Ascending aorta (tissue), 2 donors: ENCODE measurements around the gene ITGB7. TPM values are rescaled to one million over a fixed set of nuclear protein-coding genes. Genes with fewer than 3 reads are reported as not detected.
A peak's percentile ranks its signal among the peaks of the same experiment; 100 is the strongest.

Source experiments
- DNase-seq, 2 donors: peaks; one replicate each; pipeline ENCODE4 v3.0.0-alpha.2; 2019; ENCODE audit warnings: low spot score in 2 of 2
- H3K27ac ChIP-seq, 2 donors: fragments of 200-600 bp; sonication (generic); one replicate each; pipeline ENCODE4 v1.5.1; 2016 to 2017; ENCODE audit warnings: mild to moderate bottlenecking in 1 of 2
- H3K27me3 ChIP-seq: fragments of 200-600 bp; sonication (generic); one replicate; pipeline ENCODE4 v1.5.1; 2017
- H3K36me3 ChIP-seq, 2 donors: fragments of 200-600 bp; sonication (generic); one replicate each; pipeline ENCODE4 v1.5.1; 2016
- H3K4me1 ChIP-seq, 2 donors: fragments of 200-600 bp; sonication (generic); one replicate each; pipeline ENCODE4 v1.5.1; 2016 to 2017; ENCODE audit warnings: mild to moderate bottlenecking in 1 of 2
- H3K4me3 ChIP-seq, 2 donors: fragments of 200-600 bp; sonication (generic); one replicate each; pipeline ENCODE4 v1.5.1; 2016 to 2017; ENCODE audit warnings: mild to moderate bottlenecking in 1 of 2
- H3K9me3 ChIP-seq, 2 donors: fragments of 200-600 bp; sonication (generic); one replicate each; pipeline ENCODE4 v1.5.1; 2016
- CTCF ChIP-seq, 3 experiments: fragments of 200-600 bp in 2 of 3; fragments of 450-650 bp in 1 of 3; sonication (generic) in 2 of 3; IDR thresholded peaks; one replicate each; pipeline ENCODE4 v1.5.1; 2016 to 2019; ENCODE audit warnings: antibody characterized with exemption in 3 of 3, mild to moderate bottlenecking in 1 of 3, moderate library complexity in 1 of 3
- intact Hi-C: fragments of 100-400 bp; cut with DNase I; formaldehyde crosslinking; loops from one replicate; pipeline ENCODE4 v1.15.1; 2023
- total RNA-seq: library from RNA; depleted of rRNA; stranded (reverse); fragments of >200 nt; gene quantifications from one replicate; pipeline ENCODE4 v1.1.0, GENCODE V29; 2016

The ITGB7 gene
- total RNA-seq, 1 donor from 2014 or later = 1.6 TPM

DNA sequence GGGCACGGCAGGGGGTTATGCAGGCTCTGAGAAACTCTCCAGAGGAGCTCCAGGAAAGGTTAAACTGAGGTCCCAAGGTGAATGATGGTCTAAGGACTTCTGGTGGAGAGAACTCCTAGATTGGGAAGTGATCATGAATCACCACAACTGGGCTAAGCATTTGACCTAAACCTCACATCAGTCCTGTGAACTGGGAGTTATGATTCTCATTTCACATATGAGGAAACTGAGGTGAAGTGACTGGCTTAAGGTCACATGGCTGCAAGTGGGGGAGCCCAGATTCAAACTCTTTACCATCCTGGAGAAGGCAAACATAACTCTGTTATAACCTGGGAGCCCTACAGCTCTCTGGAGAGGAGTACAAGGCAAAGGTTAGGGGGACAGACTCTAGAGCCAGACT is 20.8 kb upstream of the ITGB7 start:
- Histone ChIP-seq H3K9me3 (no peaks in the 10 kb centered on the region), H3K27me3 (no peaks in the 10 kb centered on the region), H3K4me3 (no peak overlapping the region), H3K36me3 (peaks cover 9 to 13% of the 10 kb centered on the region in 2 donors), H3K27ac (peak overlapping the region; percentile 87 to 88), H3K4me1 (peaks cover 20 to 50% of the 10 kb centered on the region in 2 donors)
- no peak for TF ChIP-seq CTCF (IDR thresholded peaks at IDR 0.05)
- no peak for DNase-seq
- intact Hi-C loops = loop anchor here (10.0 kb wide), 1 partner anchor 1183 kb away; no protein-coding TSS in a partner anchor

- no peak for TF ChIP-seq CTCF (IDR thresholded peaks at IDR 0.05)
- Histone ChIP-seq H3K27me3 (no peaks in the 10 kb centered on the region), H3K4me1 (peaks cover 24 to 50% of the 10 kb centered on the region in 2 donors), H3K27ac (peak overlapping the region in 1 of 2 donors; percentile 87), H3K36me3 (peaks cover 9 to 13% of the 10 kb centered on the region in 2 donors), H3K9me3 (no peaks in the 10 kb centered on the region), H3K4me3 (no peak overlapping the region)
- no peak for DNase-seq
- intact Hi-C loops = loop anchor here (10.0 kb wide), 1 partner anchor 1183 kb away; no protein-coding TSS in a partner anchor
Measured at GRCh38 chr12:53227341-53227740, 20.3 kb upstream of the ITGB7 start.

DNA sequence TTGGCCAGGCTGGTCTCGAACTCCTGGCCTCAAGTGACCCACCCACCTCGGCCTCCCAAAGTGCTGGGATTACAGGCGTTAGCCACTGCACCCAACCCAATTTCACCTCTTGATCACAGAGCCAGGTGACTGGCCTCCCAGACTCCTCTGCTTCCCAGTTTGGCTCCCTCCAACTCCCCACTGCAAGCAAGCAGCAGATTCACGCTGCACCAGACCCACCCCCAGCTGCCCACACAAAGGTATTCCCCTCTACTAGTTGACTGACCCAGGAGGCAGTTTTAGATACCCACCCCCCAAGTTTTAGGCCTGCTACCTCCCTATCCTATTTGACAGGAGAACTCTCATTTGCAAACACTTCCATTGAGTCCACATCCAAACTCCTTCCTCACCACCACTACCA is 19.8 kb upstream of the ITGB7 start:
- peaks cover 24 to 53% of the 10 kb centered on the region in 2 donors for H3K4me1 ChIP-seq
- H3K27ac ChIP-seq = peak overlapping the region in 1 of 2 donors; percentile 87
- no peaks in the 10 kb centered on the region for H3K9me3 ChIP-seq

GRCh38 chr12:53225635-53226424 is 18.8 kb upstream of the ITGB7 start:
- H3K27me3 ChIP-seq = no peaks in the 10 kb centered on the region
- no peak for TF ChIP-seq CTCF (IDR thresholded peaks at IDR 0.05)
- peaks cover 24 to 53% of the 10 kb centered on the region in 2 donors for H3K4me1 ChIP-seq
- H3K36me3 ChIP-seq = peaks cover 9 to 13% of the 10 kb centered on the region in 2 donors
- no peak for DNase-seq
- peak overlapping the region; percentile 92 to 96 for H3K27ac ChIP-seq
- peak overlapping the region in 1 of 2 donors; percentile 3 for H3K4me3 ChIP-seq
- intact Hi-C loops = loop anchor here (10.0 kb wide), 1 partner anchor 1181 kb away; no protein-coding TSS in a partner anchor
- H3K9me3 ChIP-seq = no peaks in the 10 kb centered on the region

More for the DNA sequence above, 19.8 kb upstream of the ITGB7 start:
- TF ChIP-seq CTCF (IDR thresholded peaks at IDR 0.05) = no peak
- Histone ChIP-seq H3K27me3 (no peaks in the 10 kb centered on the region), H3K4me3 (no peak overlapping the region), H3K36me3 (peaks cover 9 to 13% of the 10 kb centered on the region in 2 donors)
- DNase-seq = no peak
- intact Hi-C loops = loop anchor here (10.0 kb wide), 1 partner anchor 1182 kb away; no protein-coding TSS in a partner anchor

GRCh38 chr12:53224897-53225634 is 18.0 kb upstream of the ITGB7 start:
- peak in 1 of 2 donors; percentile 87 for DNase-seq
- intact Hi-C loops = loop anchor here (10.0 kb wide), 1 partner anchor 1180 kb away; no protein-coding TSS in a partner anchor
- H3K9me3 ChIP-seq = no peaks in the 10 kb centered on the region
- peak overlapping the region in 1 of 2 donors; percentile 3 for H3K4me3 ChIP-seq
- H3K36me3 ChIP-seq = peaks cover 9 to 13% of the 10 kb centered on the region in 2 donors
- TF ChIP-seq CTCF (IDR thresholded peaks at IDR 0.05) = no peak
- peak overlapping the region; percentile 92 to 96 for H3K27ac ChIP-seq
- no peaks in the 10 kb centered on the region for H3K27me3 ChIP-seq
- peaks cover 24 to 47% of the 10 kb centered on the region in 2 donors for H3K4me1 ChIP-seq
